Testis (tissue), 3 donors: Measurements from ENCODE around the gene KMT5C. TPM values are rescaled to one million over a fixed set of nuclear protein-coding genes. Genes with fewer than 3 reads are reported as not detected.

ENCODE experiments used
- DNase-seq: peaks from one replicate; pipeline ENCODE4 v3.0.0-alpha.2; 2019
- H3K27ac ChIP-seq, 2 donors: fragments of 200-600 bp; sonication (generic); one replicate each; pipeline ENCODE4 v1.5.1; 2019
- H3K27me3 ChIP-seq: fragments of 200-600 bp; sonication (generic); one replicate; pipeline ENCODE4 v1.5.1; 2019
- H3K36me3 ChIP-seq: fragments of 200-600 bp; sonication (generic); one replicate; pipeline ENCODE4 v1.5.1; 2017; ENCODE audit warnings: low read depth; ENCODE audit errors: missing control alignments
- H3K4me1 ChIP-seq: fragments of 200-600 bp; sonication (generic); one replicate; pipeline ENCODE4 v1.5.1; 2019
- H3K4me3 ChIP-seq, 2 donors: fragments of 200-600 bp; sonication (generic); one replicate each; pipeline ENCODE4 v1.5.1; 2017 to 2019
- H3K9me3 ChIP-seq: fragments of 200-600 bp; sonication (generic); one replicate; pipeline ENCODE4 v1.5.1; 2017
- CTCF ChIP-seq, 3 experiments: fragments of 450-650 bp in 2 of 3; fragments of 200-600 bp in 1 of 3; sonication (generic) in 1 of 3; IDR thresholded peaks; one replicate each; pipeline ENCODE4 v1.5.1; 2016 to 2019; ENCODE audit warnings: antibody characterized with exemption in 3 of 3, mild to moderate bottlenecking in 2 of 3, moderate library complexity in 1 of 3
- POLR2A ChIP-seq: fragments of 450-650 bp; IDR thresholded peaks from one replicate; pipeline ENCODE4 v1.6.1; 2017; ENCODE audit warnings: antibody characterized with exemption, mild to moderate bottlenecking, moderate library complexity
- WGBS, 2 donors: methylation state at CpG; one replicate each; pipeline ENCODE4 v1.1.5; 2018; 5-methylcytosine and 5-hydroxymethylcytosine counted together
- intact Hi-C: fragments of 100-400 bp; cut with DNase I; formaldehyde crosslinking; loops from one replicate; pipeline ENCODE4 v1.15.1; 2023; ENCODE audit warnings: low total_unique reads
- polyA plus RNA-seq: library from polyadenylated mRNA; stranded (reverse); fragments of 350-450 nt; fragmentation: Illumina TruSeq; extraction: RNeasy Lipid Tissue Mini Kit (QIAGEN cat#74804); gene quantifications from one replicate; pipeline ENCODE4 v1.2.3, GENCODE V29; 2014; ENCODE audit warnings: low read depth, low replicate concordance; ENCODE audit not compliant: insufficient read depth
- total RNA-seq, 2 donors: library from RNA; depleted of rRNA; stranded (reverse); fragments of >200 nt; gene quantifications; one replicate each; pipeline ENCODE4 v1.2.3, GENCODE V29; 2016

Gene KMT5C
- total and polyA plus RNA-seq, 3 donors from 2014 or later, result 14.6 to 62.9 (median 48.8) TPM

GRCh38 chr19:55387736-55388497 lies 48.2 kb downstream of the KMT5C start:
- Histone ChIP-seq H3K27ac (no peak overlapping the region), H3K9me3 (no peaks in the 10 kb centered on the region), H3K27me3 (no peaks in the 10 kb centered on the region), H3K36me3 (no peaks in the 10 kb centered on the region), H3K4me3 (no peak overlapping the region), H3K4me1 (peaks cover 40% of the 10 kb centered on the region)
- WGBS, 2 donors, result 82 to 85% methylated on average over 15 to 24 of the region's 24 CpGs
- intact Hi-C loops, result no loop called here
- no peak for DNase-seq
- no peak for TF ChIP-seq CTCF (IDR thresholded peaks at IDR 0.05)
- no peak for TF ChIP-seq POLR2A

GRCh38 chr19:55389386-55390317 lies 50.0 kb downstream of the KMT5C start:
- H3K4me3 ChIP-seq, result no peak overlapping the region
- no peaks in the 10 kb centered on the region for H3K27me3 ChIP-seq
- no peak for TF ChIP-seq POLR2A
- no peak for TF ChIP-seq CTCF (IDR thresholded peaks at IDR 0.05)
- intact Hi-C loops, result no loop called here
- H3K27ac ChIP-seq, result no peak overlapping the region
- WGBS, 2 donors, result 81 to 86% methylated on average over 15 to 21 of the region's 21 CpGs
- peaks cover 30% of the 10 kb centered on the region for H3K4me1 ChIP-seq
- no peaks in the 10 kb centered on the region for H3K9me3 ChIP-seq
- no peaks in the 10 kb centered on the region for H3K36me3 ChIP-seq
- DNase-seq, result no peak

GRCh38 chr19:55390461-55390880 lies 50.8 kb downstream of the KMT5C start:
- no peak for DNase-seq
- H3K36me3 ChIP-seq, result no peaks in the 10 kb centered on the region
- no peaks in the 10 kb centered on the region for H3K9me3 ChIP-seq
- TF ChIP-seq CTCF (IDR thresholded peaks at IDR 0.05), result no peak
- TF ChIP-seq POLR2A, result no peak
- no peak overlapping the region for H3K27ac ChIP-seq
- 65 to 70% methylated on average over 7 of the region's 7 CpGs for WGBS, 2 donors
- H3K4me3 ChIP-seq, result no peak overlapping the region
- intact Hi-C loops, result no loop called here
- no peaks in the 10 kb centered on the region for H3K27me3 ChIP-seq
- H3K4me1 ChIP-seq, result peaks cover 25% of the 10 kb centered on the region

- Histone ChIP-seq H3K4me1 (peaks cover 25% of the 10 kb centered on the region), H3K4me3 (no peak overlapping the region), H3K36me3 (no peaks in the 10 kb centered on the region), H3K27ac (no peak overlapping the region), H3K9me3 (no peaks in the 10 kb centered on the region), H3K27me3 (no peaks in the 10 kb centered on the region)
- TF ChIP-seq POLR2A (no peak), CTCF (IDR thresholded peaks at IDR 0.05) (no peak)
- intact Hi-C loops, result no loop called here
- no peak for DNase-seq
- WGBS, 2 donors, result 78 to 85% methylated on average over 6 to 12 of the region's 12 CpGs
These were observed 51.6 kb downstream of the KMT5C start for GRCh38 chr19:55391191-55391670.
